CD4-positive, alpha-beta T cell treated with Interleukin-6 for 4 hours (primary cell): Measurements from ENCODE around the gene ADAMTSL3.

Experiments used
- DNase-seq: peaks from one replicate; pipeline ENCODE4 v3.0.0-alpha.2; 2020; ENCODE audit warnings: mixed read lengths

ADAMTSL3 gene

GRCh38 chr15:83843471-83843871 lies 189.5 kb downstream of the ADAMTSL3 start:
- no peak for DNase-seq

- no peak for DNase-seq
Observed at GRCh38 chr15:83844742-83845141, 190.8 kb downstream of the ADAMTSL3 start.

GRCh38 chr15:83845230-83845629 lies 191.3 kb downstream of the ADAMTSL3 start:
- DNase-seq, result no peak

GRCh38 chr15:83846847-83847246 lies 192.9 kb downstream of the ADAMTSL3 start:
- DNase-seq, result no peak

- no peak for DNase-seq
Observed at GRCh38 chr15:83848315-83849050, 194.6 kb downstream of the ADAMTSL3 start.

GRCh38 chr15:83850015-83850414 lies 196.1 kb downstream of the ADAMTSL3 start:
- no peak for DNase-seq

- DNase-seq, result no peak
Observed at GRCh38 chr15:83850501-83851245, 196.8 kb downstream of the ADAMTSL3 start.

GRCh38 chr15:83853232-83853631 lies 199.3 kb downstream of the ADAMTSL3 start:
- DNase-seq, result no peak

GRCh38 chr15:83854321-83854720 lies 200.4 kb downstream of the ADAMTSL3 start:
- DNase-seq, result no peak

GRCh38 chr15:83854950-83855707 lies 201.2 kb downstream of the ADAMTSL3 start:
- DNase-seq, result no peak

- no peak for DNase-seq
Observed at GRCh38 chr15:83855956-83856355, 202.0 kb downstream of the ADAMTSL3 start.

- DNase-seq, result no peak
Observed at GRCh38 chr15:83858820-83859505, 205.0 kb downstream of the ADAMTSL3 start.

GRCh38 chr15:83866692-83867091 lies 212.8 kb downstream of the ADAMTSL3 start:
- DNase-seq, result no peak

GRCh38 chr15:83869341-83869740 lies 215.4 kb downstream of the ADAMTSL3 start:
- no peak for DNase-seq

GRCh38 chr15:83871808-83872559 lies 218.1 kb downstream of the ADAMTSL3 start:
- no peak for DNase-seq

GRCh38 chr15:83873966-83874365 lies 220.0 kb downstream of the ADAMTSL3 start:
- no peak for DNase-seq

GRCh38 chr15:83880529-83880928 lies 226.6 kb downstream of the ADAMTSL3 start:
- DNase-seq, result no peak

GRCh38 chr15:83881156-83881555 lies 227.2 kb downstream of the ADAMTSL3 start:
- DNase-seq, result no peak

GRCh38 chr15:83886321-83886720 lies 232.4 kb downstream of the ADAMTSL3 start:
- DNase-seq, result no peak

GRCh38 chr15:83887404-83887803 lies 233.5 kb downstream of the ADAMTSL3 start:
- DNase-seq, result no peak

GRCh38 chr15:83887961-83888360 lies 234.0 kb downstream of the ADAMTSL3 start:
- no peak for DNase-seq

- DNase-seq, result no peak
Observed at GRCh38 chr15:83889995-83890394, 236.1 kb downstream of the ADAMTSL3 start.
